ENCODE results near the gene PRKCE. TPM values are rescaled to one million over a fixed set of nuclear protein-coding genes. Genes with fewer than 3 reads are reported as not detected.

PRKCE gene
- total RNA-seq, 1 experiment from 2014 or later: 14.8 TPM

DNA sequence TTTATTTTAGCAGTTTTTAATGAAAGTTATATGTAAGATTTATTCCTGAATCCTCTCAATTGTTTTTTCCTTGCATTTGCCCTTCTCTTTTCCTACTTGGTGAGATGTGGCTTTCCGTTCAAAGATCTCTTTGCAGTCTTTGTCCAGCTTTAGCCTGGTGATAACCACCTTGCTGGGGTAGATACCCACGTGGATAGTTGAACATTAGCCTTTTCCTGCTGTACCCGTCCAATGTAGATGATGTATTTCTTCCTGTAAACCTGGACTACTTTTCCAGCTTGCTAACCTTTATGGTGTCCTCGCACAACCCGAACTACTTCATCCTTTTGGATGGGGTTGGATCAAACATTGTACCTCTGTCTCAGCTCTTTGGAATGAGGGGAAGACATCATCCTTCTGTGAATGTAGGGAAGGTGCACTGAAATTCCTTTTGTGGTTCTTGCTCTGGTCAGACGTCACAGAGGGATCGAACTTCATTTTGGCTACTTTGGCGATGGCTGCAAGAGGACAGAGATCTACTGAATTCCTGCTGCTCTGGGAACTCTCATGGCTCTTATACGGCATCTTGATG is 352.5 kb downstream of the PRKCE start:
- H3K9me3 ChIP-seq (ENCODE audit: control insufficient read depth in 1 of 2, insufficient read depth in 1 of 2, low read depth in 1 of 2, low read length in 2 of 2): no peaks in the 10 kb centered on the region
- no peak overlapping the region for H2AFZ ChIP-seq (ENCODE audit: low read depth, low read length, poor library complexity, severe bottlenecking)
- TF ChIP-seq EZH2 (IDR thresholded peaks at IDR 0.05): no peak
- TF ChIP-seq, protein P1, sequence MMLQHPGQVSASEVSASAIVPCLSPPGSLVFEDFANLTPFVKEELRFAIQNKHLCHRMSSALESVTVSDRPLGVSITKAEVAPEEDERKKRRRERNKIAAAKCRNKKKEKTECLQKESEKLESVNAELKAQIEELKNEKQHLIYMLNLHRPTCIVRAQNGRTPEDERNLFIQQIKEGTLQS (IDR thresholded peaks at IDR 0.05): no peak
- no peak for TF ChIP-seq CBX3 (IDR thresholded peaks at IDR 0.05; ENCODE audit: low read depth)
- TF ChIP-seq EGR1 (IDR thresholded peaks at IDR 0.05; ENCODE audit: low read depth): no peak
- TF ChIP-seq, protein P2, sequence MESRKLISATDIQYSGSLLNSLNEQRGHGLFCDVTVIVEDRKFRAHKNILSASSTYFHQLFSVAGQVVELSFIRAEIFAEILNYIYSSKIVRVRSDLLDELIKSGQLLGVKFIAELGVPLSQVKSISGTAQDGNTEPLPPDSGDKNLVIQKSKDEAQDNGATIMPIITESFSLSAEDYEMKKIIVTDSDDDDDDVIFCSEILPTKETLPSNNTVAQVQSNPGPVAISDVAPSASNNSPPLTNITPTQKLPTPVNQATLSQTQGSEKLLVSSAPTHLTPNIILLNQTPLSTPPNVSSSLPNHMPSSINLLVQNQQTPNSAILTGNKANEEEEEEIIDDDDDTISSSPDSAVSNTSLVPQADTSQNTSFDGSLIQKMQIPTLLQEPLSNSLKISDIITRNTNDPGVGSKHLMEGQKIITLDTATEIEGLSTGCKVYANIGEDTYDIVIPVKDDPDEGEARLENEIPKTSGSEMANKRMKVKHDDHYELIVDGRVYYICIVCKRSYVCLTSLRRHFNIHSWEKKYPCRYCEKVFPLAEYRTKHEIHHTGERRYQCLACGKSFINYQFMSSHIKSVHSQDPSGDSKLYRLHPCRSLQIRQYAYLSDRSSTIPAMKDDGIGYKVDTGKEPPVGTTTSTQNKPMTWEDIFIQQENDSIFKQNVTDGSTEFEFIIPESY (IDR thresholded peaks at IDR 0.05; ENCODE audit: extremely low read depth, insufficient replicate concordance, low read length): no peak
- TF ChIP-seq SP1 (IDR thresholded peaks at IDR 0.05; ENCODE audit: low read depth): no peak
- TF ChIP-seq CEBPB (IDR thresholded peaks at IDR 0.05; ENCODE audit: low read depth): no peak
- TF ChIP-seq ZNF274 (IDR thresholded peaks at IDR 0.05; ENCODE audit: low read depth, low read length): no peak
- TF ChIP-seq POLR2AphosphoS5 (IDR thresholded peaks at IDR 0.05; ENCODE audit: low read depth, low read length): no peak
- no peak for TF ChIP-seq RAD21 (IDR thresholded peaks at IDR 0.05; ENCODE audit: low read depth)
- no peak for TF ChIP-seq EZH2phosphoT487 (IDR thresholded peaks at IDR 0.05; ENCODE audit: borderline replicate concordance)
- no peak for TF ChIP-seq TCF7L2 (IDR thresholded peaks at IDR 0.05; ENCODE audit: borderline replicate concordance, extremely low read depth, insufficient read depth, insufficient read length)
- no peak for TF ChIP-seq FOSL1 (IDR thresholded peaks at IDR 0.05; ENCODE audit: low read depth)
- TF ChIP-seq, protein P3, sequence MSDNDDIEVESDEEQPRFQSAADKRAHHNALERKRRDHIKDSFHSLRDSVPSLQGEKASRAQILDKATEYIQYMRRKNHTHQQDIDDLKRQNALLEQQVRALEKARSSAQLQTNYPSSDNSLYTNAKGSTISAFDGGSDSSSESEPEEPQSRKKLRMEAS (IDR thresholded peaks at IDR 0.05): no peak
- TF ChIP-seq YY1 (IDR thresholded peaks at IDR 0.05; ENCODE audit: extremely low read depth, insufficient replicate concordance, low read depth, low read length): no peak
- no peaks in the 10 kb centered on the region for H3K36me3 ChIP-seq (ENCODE audit: control insufficient read depth in 1 of 2, insufficient read depth in 2 of 2, low read length in 2 of 2)
- ChIA-PET RAD21 (ENCODE audit: low non-redundant PET in 1 of 2, low total read pairs in 2 of 2, uncharacterized antibody in 2 of 2, unreplicated experiment in 2 of 2) (no interaction called here), POLR2A (no interaction called here), CTCF (no interaction called here)
- H3K9me2 ChIP-seq (ENCODE audit: insufficient read depth): no peaks in the 10 kb centered on the region
- peaks cover 0 to 8% of the 10 kb centered on the region in 2 experiments; a peak in 1 of 4 replicates for H3K4me1 ChIP-seq (ENCODE audit: control insufficient read depth in 1 of 2, insufficient read depth in 2 of 2, low read length in 2 of 2)
- ATAC-seq (no peak), DNase-seq (ENCODE audit: low read depth, low spot score) (no peak)
- no peak overlapping the region for H3K9ac ChIP-seq (ENCODE audit: low read length)
- no peak overlapping the region for H3K27ac ChIP-seq (ENCODE audit: low read depth, low read length)
- BruUV-seq (replicated peaks): no TSS peak
- no peaks in the 10 kb centered on the region for H3K27me3 ChIP-seq (ENCODE audit: insufficient read depth, low read length)
- H4K20me1 ChIP-seq (ENCODE audit: insufficient read depth): no peaks in the 10 kb centered on the region
- no peak overlapping the region for H3K4me2 ChIP-seq (ENCODE audit: low read length)
- H3K4me3 ChIP-seq (replicated peaks in 1 of 2; ENCODE audit: low read depth in 1 of 2, low read length in 2 of 2): no peak overlapping the region
- intact Hi-C loops (cut with micrococcal nuclease): no loop called here
- H3K79me2 ChIP-seq (ENCODE audit: insufficient read depth, low read length): no peaks in the 10 kb centered on the region
